ENCODE results near the gene DAPK1. TPM values are rescaled to one million over a fixed set of nuclear protein-coding genes. Genes with fewer than 3 reads are reported as not detected.

DAPK1 gene
- total and polyA plus RNA-seq, 2 donors (not counting 3 experiments of a cell fraction or from before 2014, with no cell fraction given), result 58.9 to 119 TPM

- intact Hi-C loops (cut with micrococcal nuclease), result loop anchor here (10.0 kb wide), 1 partner anchor 1231 kb away; no protein-coding TSS in a partner anchor
- ChIA-PET POLR2A (no interaction called here), CTCF (interaction anchor here (2.0 kb wide), 1 partner anchor 328 kb away, joined by 6 read pairs; no protein-coding TSS in a partner anchor)
- TF ChIP-seq MAX (IDR thresholded peaks at IDR 0.05; ENCODE audit: insufficient read depth, insufficient read length), result no peak
- no peak for TF ChIP-seq MYC (IDR thresholded peaks at IDR 0.05; ENCODE audit: low read depth, low read length)
- TF ChIP-seq POLR2A (IDR thresholded peaks at IDR 0.05; ENCODE audit: low read depth, low read length), result no peak
- no peak for TF ChIP-seq JUN (IDR thresholded peaks at IDR 0.05; ENCODE audit: borderline replicate concordance, insufficient read depth, insufficient read length, low read depth)
- TF ChIP-seq EZH2 (IDR thresholded peaks at IDR 0.05; ENCODE audit: borderline replicate concordance, low read depth, low read length, severe bottlenecking), result no peak
- TF ChIP-seq CTCF (IDR thresholded peaks at IDR 0.05; ENCODE audit: extremely low read depth in 1 of 2, insufficient read depth in 1 of 2, low read depth in 1 of 2, low read length in 2 of 2), result no peak
- no peak for TF ChIP-seq FOS (IDR thresholded peaks at IDR 0.05; ENCODE audit: borderline replicate concordance, insufficient read depth, low read length)
- TF ChIP-seq POLR2AphosphoS5 (IDR thresholded peaks at IDR 0.05; ENCODE audit: insufficient read depth, low read depth, low read length), result no peak
- TF ChIP-seq GATA2 (IDR thresholded peaks at IDR 0.05; ENCODE audit: insufficient read depth, insufficient read length, low read depth, low read length), result no peak
- Histone ChIP-seq H3K4me3 (replicated peaks in 1 of 3; ENCODE audit: insufficient read depth in 1 of 3, low read depth in 1 of 3, low read length in 3 of 3) (no peak overlapping the region), H3K9ac (replicated peaks; ENCODE audit: extremely low read depth, insufficient read depth, low read length) (no peak overlapping the region), H3K27ac (ENCODE audit: insufficient read depth, low read depth, low read length) (no peak overlapping the region), H3K79me2 (ENCODE audit: control insufficient read depth, insufficient read depth, low read length) (no peaks in the 10 kb centered on the region), H3K4me2 (ENCODE audit: insufficient read depth, low read length) (no peak overlapping the region), H3K9me3 (replicated peaks; ENCODE audit: control insufficient read depth, insufficient read depth, low read length) (no peaks in the 10 kb centered on the region), H4K20me1 (replicated peaks; ENCODE audit: control insufficient read depth, extremely low read depth, insufficient read depth, low read length) (no peaks in the 10 kb centered on the region), H2AFZ (ENCODE audit: low read depth, low read length) (no peak overlapping the region), H3K9me1 (replicated peaks; ENCODE audit: control insufficient read depth, extremely low read depth, insufficient read depth, low read length) (no peaks in the 10 kb centered on the region), H3K36me3 (ENCODE audit: control insufficient read depth in 2 of 2, extremely low read depth in 1 of 2, insufficient read depth in 2 of 2, low read length in 2 of 2) (peaks cover 2 to 35% of the 10 kb centered on the region in 2 experiments), H3K27me3 (ENCODE audit: control insufficient read depth in 2 of 2, insufficient read depth in 2 of 2, low read length in 2 of 2) (no peaks in the 10 kb centered on the region), H3K4me1 (ENCODE audit: control insufficient read depth, extremely low read depth, insufficient read depth, low read length) (no peaks in the 10 kb centered on the region)
- no peak for DNase-seq (ENCODE audit: low read depth, low spot score)
- no TSS peak for BruUV-seq (replicated peaks)
- dilution Hi-C loops (cut with MboI; ENCODE audit: extremely low pct_ligation_motif_present, low sequenced_read_pairs), result loop anchor here (10.0 kb wide), 1 partner anchor 331 kb away; no protein-coding TSS in a partner anchor
- no peak for FAIRE-seq
Measured at GRCh38 chr9:87665505-87665904, 167.8 kb downstream of the DAPK1 start.
